Activated CD8-positive, alpha-beta T cell treated with anti-CD3 and anti-CD28 coated beads, Interleukin-2, amount 10 ng/mL, durations not matched to agents 7 days and 5 days (primary cell): ENCODE measurements around the gene TAS1R3. TPM values are rescaled to one million over a fixed set of nuclear protein-coding genes. Genes with fewer than 3 reads are reported as not detected.

Experiments
- ATAC-seq: fragments of 150-1000 bp; cut with Tn5 transposase; one replicate; pipeline ENCODE4 v1.10.0; 2021; ENCODE audit warnings: moderate library complexity
- CTCF ChIA-PET: fragments of 350-600 bp; sonication (Branson Sonifier 250); formaldehyde crosslinking; loops from one replicate; lab custom pipeline; 2021; ENCODE audit warnings: antibody characterized with exemption; lab: Charles Lee
- POLR2A ChIA-PET: fragments of 350-600 bp; sonication (Branson Sonifier 250); formaldehyde crosslinking; loops from one replicate; lab custom pipeline; 2021; ENCODE audit warnings: antibody characterized with exemption; lab: Charles Lee
- DNase-seq: peaks from one replicate; pipeline ENCODE4 v3.0.0-alpha.2; 2020
- H3K27ac Mint-ChIP-seq: one replicate; pipeline ENCODE4 v1.8.0; 2021; ENCODE audit warnings: mild to moderate bottlenecking, mixed read lengths
- H3K27me3 Mint-ChIP-seq: one replicate; pipeline ENCODE4 v1.8.0; 2021; ENCODE audit warnings: low read depth, mixed read lengths
- H3K36me3 Mint-ChIP-seq: one replicate; pipeline ENCODE4 v1.8.0; 2021; ENCODE audit warnings: low read depth, mixed read lengths
- H3K4me1 Mint-ChIP-seq: one replicate; pipeline ENCODE4 v1.8.0; 2021; ENCODE audit warnings: low read depth, mixed read lengths
- H3K4me3 Mint-ChIP-seq: one replicate; pipeline ENCODE4 v1.8.0; 2021; ENCODE audit warnings: mild to moderate bottlenecking, mixed read lengths
- H3K9me3 Mint-ChIP-seq: one replicate; pipeline ENCODE4 v1.8.0; 2022; ENCODE audit warnings: mixed read lengths; ENCODE audit not compliant: insufficient read depth
- total RNA-seq, 2 experiments: library from RNA; stranded (reverse); gene quantifications; one replicate each; pipeline ENCODE4 v1.2.3, GENCODE V29; 2021

The TAS1R3 gene
- total RNA-seq, 2 experiments from 2014 or later, result 0.78 to 1.2 TPM

DNA sequence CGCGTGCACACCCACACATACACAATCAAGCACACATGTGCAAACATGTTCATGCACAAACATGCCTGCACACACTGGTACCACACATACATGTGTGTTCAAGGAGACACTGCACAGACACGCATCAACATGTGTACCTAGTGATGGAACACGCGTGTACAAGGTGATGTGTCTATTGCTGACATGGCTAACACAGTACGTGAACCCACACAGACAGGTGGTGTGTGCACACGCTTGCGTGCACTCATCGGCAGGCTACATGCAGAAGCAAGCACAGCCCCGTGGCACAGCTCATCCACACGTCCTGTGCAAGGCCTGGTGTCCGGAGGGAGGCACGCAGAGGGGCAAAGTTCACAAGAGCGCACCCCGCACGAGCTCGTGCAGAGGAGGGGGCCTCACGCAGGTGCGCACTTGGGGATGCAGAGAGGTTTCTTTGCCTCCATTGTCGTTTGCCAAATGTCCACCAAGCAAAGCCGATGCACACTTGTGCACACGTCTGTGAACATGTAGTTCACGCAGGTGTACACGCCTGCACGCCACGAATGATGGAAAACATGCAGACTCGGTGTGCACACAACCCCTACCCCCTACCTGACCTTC, 24.3 kb upstream of the TAS1R3 start:
- peak overlapping the region; percentile 95 for H3K27ac Mint-ChIP-seq
- ATAC-seq, result no peak
- H3K36me3 Mint-ChIP-seq, result peaks cover 6% of the 10 kb centered on the region
- H3K4me1 Mint-ChIP-seq, result peaks cover 23% of the 10 kb centered on the region
- peak overlapping the region; percentile 84 for H3K4me3 Mint-ChIP-seq
- no peak for DNase-seq
- CTCF ChIA-PET, result interaction anchor here (1.0 kb wide), 1 partner anchor 184 kb away, joined by 4 read pairs; no protein-coding TSS in a partner anchor
- H3K27me3 Mint-ChIP-seq, result no peaks in the 10 kb centered on the region
- POLR2A ChIA-PET, result no interaction called here
- no peaks in the 10 kb centered on the region for H3K9me3 Mint-ChIP-seq

DNA sequence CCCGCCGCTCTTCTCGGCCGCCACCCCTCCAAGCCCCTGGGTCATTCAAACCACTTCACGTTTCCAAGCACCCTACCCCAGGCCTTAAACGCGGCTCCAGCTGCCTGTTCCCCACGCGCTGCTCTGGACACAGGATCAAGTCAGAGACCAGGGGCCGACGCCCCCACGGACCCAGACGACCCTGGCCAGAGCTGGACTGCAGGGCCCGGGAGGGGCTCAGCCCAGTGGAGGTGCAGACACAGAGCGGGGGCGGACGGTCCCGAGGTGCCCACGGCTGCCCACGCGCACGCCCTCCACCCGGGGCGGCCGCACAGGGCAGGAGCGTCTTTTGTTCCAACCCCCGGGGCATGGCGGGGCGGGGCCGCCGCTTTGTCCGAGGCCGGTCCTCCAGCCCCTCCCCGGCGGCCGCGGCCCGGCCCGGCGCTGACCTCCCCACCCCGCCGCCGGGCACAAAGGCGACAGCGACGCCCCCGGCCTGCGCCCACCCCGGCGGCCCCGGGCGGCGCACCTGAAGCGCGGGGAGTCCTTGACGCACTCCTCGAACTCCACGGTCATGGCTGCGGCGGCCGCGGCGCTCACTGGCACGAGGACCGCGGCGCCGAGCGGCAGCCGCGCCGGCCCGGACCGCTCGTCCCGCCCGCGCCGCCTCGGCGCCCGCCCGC, 23.7 kb upstream of the TAS1R3 start:
- ATAC-seq, result peak; percentile 5
- no peaks in the 10 kb centered on the region for H3K9me3 Mint-ChIP-seq
- H3K27ac Mint-ChIP-seq, result peak overlapping the region; percentile 95
- H3K27me3 Mint-ChIP-seq, result no peaks in the 10 kb centered on the region
- DNase-seq, result no peak
- peak overlapping the region; percentile 84 for H3K4me3 Mint-ChIP-seq
- peaks cover 6% of the 10 kb centered on the region for H3K36me3 Mint-ChIP-seq
- CTCF ChIA-PET, result interaction anchor here (1.0 kb wide), 1 partner anchor 185 kb away, joined by 4 read pairs; no protein-coding TSS in a partner anchor
- POLR2A ChIA-PET, result no interaction called here
- peaks cover 23% of the 10 kb centered on the region for H3K4me1 Mint-ChIP-seq

DNA sequence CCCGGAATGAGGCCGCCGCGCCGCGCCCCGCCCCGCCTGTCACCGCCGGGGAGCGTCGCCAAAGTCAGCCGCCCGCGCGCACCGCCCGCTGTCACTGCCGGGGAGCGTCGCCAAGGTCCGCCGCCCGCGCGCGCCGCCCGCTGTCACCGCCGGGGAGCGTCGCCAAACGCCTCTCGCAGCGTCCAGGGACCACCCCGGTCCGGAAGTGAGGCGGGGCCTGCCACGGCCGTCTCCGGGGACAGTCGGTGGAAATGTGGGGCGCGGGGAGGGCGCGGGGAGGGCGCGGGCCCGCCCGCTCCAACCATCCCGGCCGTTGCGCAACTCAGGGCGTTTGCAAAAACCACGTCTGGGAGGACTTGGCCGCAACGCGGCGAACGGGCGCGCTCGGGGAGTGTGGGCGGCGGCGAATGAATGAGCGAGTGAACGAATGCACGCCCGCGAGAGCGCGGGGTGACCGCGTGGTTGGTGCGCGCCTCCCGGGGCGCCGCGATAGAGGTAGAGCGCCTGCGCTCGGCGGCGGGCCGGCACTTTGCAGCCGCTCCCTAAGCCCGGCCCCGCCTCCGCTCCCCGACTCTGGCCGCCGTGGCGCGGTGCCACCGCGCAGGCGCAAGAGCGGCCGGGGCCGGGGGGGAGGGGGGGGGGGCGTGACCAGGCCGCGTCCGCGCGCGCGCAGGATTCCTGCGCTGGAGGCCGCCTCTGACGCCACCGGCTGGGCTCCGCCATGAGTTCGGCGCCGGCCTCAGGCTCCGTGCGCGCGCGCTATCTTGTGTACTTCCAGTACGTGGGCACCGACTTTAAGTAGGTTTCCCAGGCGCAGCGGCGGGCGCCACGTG, 22.9 kb upstream of the TAS1R3 start, which contains the start of the genes ACAP3 and PUSL1:
Gene ACAP3 (minus strand): TSS at position 8 of the 833 bp plus-strand sequence. CDS start 115 bp downstream, outside the sequence.
Gene PUSL1 (plus strand): TSS at position 675 of the 833 bp plus-strand sequence. CDS start 47 bp downstream, at position 722.
- Mint-ChIP-seq H3K9me3 (no peaks in the 10 kb centered on the region), H3K27ac (peak within 1 kb of the TSS; percentile 95), H3K36me3 (peaks cover 9% of the 10 kb centered on the region), H3K4me3 (peak within 1 kb of the TSS; percentile 84), H3K27me3 (no peaks in the 10 kb centered on the region), H3K4me1 (peaks cover 23% of the 10 kb centered on the region)
- DNase-seq, result peak; percentile 91
- peak; percentile 67 for ATAC-seq
- ChIA-PET POLR2A (no interaction called here), CTCF (no interaction called here)

DNA sequence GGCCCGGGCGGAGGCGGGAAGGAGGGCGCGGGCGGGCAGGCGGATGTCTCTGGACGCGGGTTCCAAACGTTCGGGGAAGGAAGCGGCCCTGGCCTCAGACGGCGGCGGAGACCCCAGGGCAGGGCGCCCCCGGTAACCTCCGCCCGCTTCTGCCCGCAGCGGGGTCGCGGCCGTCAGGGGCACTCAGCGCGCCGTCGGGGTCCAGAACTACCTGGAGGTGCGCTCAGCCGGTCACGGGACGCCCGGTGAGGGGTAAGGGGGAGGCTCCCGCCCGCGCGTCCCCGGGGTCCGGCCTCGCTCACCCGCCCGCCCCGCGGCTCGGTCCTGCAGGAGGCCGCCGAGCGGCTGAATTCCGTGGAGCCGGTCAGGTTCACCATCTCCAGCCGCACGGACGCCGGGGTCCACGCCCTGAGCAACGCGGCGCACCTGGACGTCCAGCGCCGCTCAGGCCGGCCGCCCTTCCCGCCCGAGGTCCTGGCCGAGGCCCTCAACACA, 22.3 kb upstream of the TAS1R3 start:
- POLR2A ChIA-PET, result no interaction called here
- CTCF ChIA-PET, result no interaction called here
- Mint-ChIP-seq H3K4me3 (peak overlapping the region; percentile 84), H3K27me3 (no peaks in the 10 kb centered on the region), H3K36me3 (peaks cover 16% of the 10 kb centered on the region), H3K4me1 (peaks cover 23% of the 10 kb centered on the region), H3K27ac (peak overlapping the region; percentile 89), H3K9me3 (no peaks in the 10 kb centered on the region)
- ATAC-seq (no peak), DNase-seq (no peak)

DNA sequence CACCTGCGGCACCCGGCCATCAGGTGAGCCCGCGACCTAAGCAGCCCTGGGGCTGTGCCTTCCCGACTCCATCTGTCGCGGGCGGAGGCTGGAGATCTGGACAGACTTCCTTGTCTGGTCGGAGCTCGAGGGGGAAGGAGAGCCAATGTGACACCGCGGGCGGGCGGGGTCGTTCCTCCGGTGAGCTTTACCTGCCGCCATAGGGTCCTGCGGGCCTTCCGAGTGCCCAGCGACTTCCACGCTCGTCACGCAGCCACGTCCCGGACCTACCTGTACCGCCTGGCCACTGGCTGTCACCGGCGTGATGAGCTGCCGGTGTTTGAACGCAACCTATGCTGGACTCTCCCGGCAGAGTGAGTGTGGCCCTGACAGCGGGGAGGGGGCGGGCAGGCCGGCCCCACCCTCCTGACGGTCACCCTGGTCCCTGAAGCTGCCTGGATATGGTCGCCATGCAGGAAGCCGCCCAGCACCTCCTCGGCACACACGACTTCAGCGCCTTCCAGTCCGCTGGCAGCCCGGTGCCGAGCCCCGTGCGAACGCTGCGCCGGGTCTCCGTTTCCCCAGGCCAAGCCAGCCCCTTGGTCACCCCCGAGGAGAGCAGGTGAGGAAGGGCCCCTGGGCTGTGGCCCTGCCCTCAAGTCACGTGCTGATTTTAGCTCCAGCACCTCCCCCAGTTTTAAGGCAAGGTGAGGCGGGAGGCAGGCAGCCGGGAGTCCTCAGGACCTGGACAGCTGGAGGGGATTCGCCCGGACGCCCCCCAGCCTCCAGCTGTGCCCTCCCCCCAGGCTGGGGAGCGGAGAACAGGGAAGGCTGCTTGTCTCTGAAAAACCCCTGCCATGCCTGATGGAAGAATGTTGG, 21.6 kb upstream of the TAS1R3 start:
- ATAC-seq (no peak), DNase-seq (no peak)
- ChIA-PET CTCF (interaction anchor here (0.7 kb wide), 1 partner anchor 596 kb away, joined by 5 read pairs; no protein-coding TSS in a partner anchor), POLR2A (no interaction called here)
- Mint-ChIP-seq H3K4me3 (peak overlapping the region; percentile 77), H3K9me3 (no peaks in the 10 kb centered on the region), H3K4me1 (peaks cover 21% of the 10 kb centered on the region), H3K36me3 (peaks cover 17% of the 10 kb centered on the region), H3K27ac (peak overlapping the region; percentile 70), H3K27me3 (no peaks in the 10 kb centered on the region)

DNA sequence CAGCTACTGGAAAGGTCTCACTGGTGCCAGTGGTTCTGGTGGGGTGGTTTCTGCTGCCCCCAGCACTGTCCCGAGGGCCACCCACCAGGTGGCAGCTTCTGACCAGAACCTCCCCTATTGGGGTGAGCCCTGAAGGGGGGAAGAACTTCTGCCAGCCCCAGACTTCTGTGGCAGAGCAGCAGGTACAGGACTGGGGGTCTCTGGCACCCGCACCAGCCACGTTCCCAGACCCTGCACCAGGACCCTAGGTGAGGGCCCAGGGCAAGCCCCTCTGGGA, 21.0 kb upstream of the TAS1R3 start:
- H3K27me3 Mint-ChIP-seq, result no peaks in the 10 kb centered on the region
- DNase-seq (no peak), ATAC-seq (no peak)
- peak overlapping the region; percentile 77 for H3K4me3 Mint-ChIP-seq
- H3K4me1 Mint-ChIP-seq, result peaks cover 18% of the 10 kb centered on the region
- POLR2A ChIA-PET, result no interaction called here
- CTCF ChIA-PET, result interaction anchor here (0.7 kb wide), 1 partner anchor 595 kb away, joined by 5 read pairs; no protein-coding TSS in a partner anchor
- H3K36me3 Mint-ChIP-seq, result peaks cover 21% of the 10 kb centered on the region
- peak overlapping the region; percentile 64 for H3K27ac Mint-ChIP-seq
- H3K9me3 Mint-ChIP-seq, result no peaks in the 10 kb centered on the region

DNA sequence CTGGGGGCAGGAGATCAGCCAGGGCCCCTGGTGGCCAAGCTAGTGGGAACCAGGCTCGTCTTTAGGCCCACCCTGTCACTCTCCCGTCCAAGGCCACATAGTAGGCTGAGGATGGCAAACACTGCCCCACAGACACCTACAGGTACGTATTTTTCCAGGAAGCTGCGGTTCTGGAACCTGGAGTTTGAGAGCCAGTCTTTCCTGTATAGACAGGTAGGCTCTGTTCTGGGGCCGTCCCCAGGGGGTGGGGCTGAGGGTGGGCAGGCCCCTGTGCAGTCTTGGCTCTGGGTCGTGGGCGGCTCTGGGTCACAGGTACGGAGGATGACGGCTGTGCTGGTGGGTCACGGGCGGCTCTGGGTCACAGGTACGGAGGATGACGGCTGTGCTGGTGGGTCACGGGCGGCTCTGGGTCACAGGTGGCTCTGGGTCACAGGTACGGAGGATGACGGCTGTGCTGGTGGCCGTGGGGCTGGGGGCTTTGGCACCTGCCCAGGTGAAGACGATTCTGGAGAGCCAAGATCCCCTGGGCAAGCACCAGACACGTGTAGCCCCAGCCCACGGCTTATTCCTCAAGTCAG, 20.5 kb upstream of the TAS1R3 start:
- Mint-ChIP-seq H3K9me3 (no peaks in the 10 kb centered on the region), H3K4me1 (peaks cover 17% of the 10 kb centered on the region), H3K27ac (peak overlapping the region; percentile 63), H3K36me3 (peaks cover 21% of the 10 kb centered on the region), H3K4me3 (peak overlapping the region; percentile 77), H3K27me3 (no peaks in the 10 kb centered on the region)
- DNase-seq, result no peak
- ATAC-seq, result no peak
- ChIA-PET CTCF (no interaction called here), POLR2A (no interaction called here)

DNA sequence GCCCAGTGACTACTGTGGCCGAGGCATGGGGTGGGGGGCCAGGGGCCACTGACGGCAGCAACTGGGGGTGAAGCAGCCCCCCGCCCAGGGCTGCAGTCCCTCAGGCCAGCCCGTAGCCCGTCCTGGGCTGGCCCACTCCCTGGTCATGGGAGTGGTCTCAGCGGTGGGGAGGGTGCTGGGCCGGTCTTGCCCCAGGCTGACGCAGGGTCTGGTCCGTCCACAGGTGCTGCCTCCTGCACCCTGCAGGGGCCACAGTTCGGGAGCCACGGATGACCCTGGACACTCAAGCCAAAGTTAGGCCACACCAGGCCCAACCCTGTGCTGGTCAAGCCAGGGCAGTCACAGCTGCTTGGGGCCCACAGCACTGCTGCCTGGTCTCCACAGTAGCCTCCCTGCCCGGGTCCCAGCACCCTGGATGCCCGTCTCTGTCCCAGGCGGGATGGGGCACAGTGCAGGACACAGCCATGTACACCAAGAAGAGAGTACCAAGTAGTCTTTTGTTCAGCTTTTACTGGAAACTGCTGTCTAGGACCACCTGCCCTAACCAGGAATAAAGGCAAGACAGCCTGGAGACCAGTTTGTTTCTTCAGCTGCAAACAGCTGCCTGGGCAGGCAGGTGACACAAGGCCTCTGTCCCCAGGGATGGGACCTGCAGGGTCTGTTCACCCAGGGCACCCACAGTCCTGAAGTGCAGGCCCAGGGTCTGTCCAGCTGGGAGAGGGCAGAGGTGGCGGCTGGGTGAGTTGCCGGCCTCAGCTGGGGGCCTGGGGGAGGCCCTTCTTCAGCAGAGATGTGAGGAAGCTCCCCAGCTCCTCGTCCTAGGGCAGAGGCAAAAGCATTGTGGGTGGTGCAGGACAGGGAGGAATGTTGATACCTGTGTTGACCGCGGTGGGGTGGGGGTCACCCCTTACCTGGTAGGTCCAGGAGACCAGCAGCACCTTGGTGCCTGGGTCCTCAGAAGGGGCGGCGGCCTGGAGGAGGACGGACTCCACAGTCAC, 19.7 kb upstream of the TAS1R3 start:
- Mint-ChIP-seq H3K4me1 (peaks cover 10% of the 10 kb centered on the region), H3K27ac (no peak overlapping the region), H3K9me3 (no peaks in the 10 kb centered on the region), H3K27me3 (no peaks in the 10 kb centered on the region), H3K4me3 (no peak overlapping the region), H3K36me3 (peaks cover 27% of the 10 kb centered on the region)
- ChIA-PET CTCF (interaction anchor here (1.3 kb wide), 1 partner anchor 247 kb away, joined by 3 read pairs; no protein-coding TSS in a partner anchor), POLR2A (interaction anchor here (1.2 kb wide), 1 partner anchor 10 kb away, joined by 4 read pairs; no protein-coding TSS in a partner anchor)
- ATAC-seq (no peak), DNase-seq (no peak)

DNA sequence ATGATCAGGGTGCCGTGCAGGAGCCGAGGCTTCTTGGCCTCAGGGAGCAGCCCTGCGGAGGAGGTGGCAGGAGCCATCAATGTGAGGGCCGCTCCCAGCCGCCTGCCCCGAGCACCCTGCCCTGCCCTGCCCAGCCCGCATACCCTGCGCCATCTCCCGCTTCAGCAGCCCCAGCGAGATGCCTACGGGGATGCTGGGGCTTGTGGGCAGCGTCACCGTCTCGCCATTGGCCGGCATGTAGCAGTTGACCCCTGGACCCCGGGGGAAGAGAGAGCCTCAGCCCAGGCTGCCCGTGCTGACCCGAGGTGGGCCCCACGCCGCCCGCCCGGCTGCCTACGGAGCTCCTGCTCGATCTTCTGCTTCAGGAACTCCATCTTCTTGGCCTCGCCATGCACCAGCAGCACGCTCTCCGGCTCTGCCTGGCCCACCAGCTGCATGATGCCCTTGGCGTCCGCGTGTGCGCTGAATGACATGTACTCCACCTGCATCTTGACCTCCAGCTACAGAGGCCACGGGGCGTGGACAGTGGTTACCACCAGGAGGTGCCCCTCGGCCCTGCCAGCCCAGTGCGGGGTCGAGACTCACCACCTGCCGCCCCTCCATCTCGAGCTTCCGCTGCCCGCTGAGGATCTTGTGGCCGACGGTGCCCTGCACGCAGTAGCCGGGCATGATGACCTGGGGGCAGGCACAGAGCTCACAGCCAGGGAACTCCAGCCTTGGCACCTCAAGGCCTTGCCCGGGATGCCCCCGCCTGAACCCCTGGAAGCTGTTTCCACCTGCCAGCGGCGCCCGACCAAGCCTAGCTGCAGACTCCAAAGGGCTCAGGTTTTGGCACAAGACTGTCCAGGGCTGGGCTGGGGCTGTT, 18.4 kb upstream of the TAS1R3 start:
- ATAC-seq (no peak), DNase-seq (no peak)
- H3K36me3 Mint-ChIP-seq, result peaks cover 31% of the 10 kb centered on the region
- H3K9me3 Mint-ChIP-seq, result no peaks in the 10 kb centered on the region
- no peak overlapping the region for H3K4me3 Mint-ChIP-seq
- H3K27ac Mint-ChIP-seq, result no peak overlapping the region
- ChIA-PET CTCF (interaction anchor here (1.3 kb wide), 1 partner anchor 191 kb away, joined by 7 read pairs; no protein-coding TSS in a partner anchor), POLR2A (no interaction called here)
- no peaks in the 10 kb centered on the region for H3K27me3 Mint-ChIP-seq
- H3K4me1 Mint-ChIP-seq, result peaks cover 5% of the 10 kb centered on the region
